ENCODE results near the gene TIMM22.
"Not testable (repeated sequence)": the region's sequence is repeated elsewhere in the genome, so short reads cannot be mapped to it uniquely, and the experiment has no call there.

The TIMM22 gene

DNA sequence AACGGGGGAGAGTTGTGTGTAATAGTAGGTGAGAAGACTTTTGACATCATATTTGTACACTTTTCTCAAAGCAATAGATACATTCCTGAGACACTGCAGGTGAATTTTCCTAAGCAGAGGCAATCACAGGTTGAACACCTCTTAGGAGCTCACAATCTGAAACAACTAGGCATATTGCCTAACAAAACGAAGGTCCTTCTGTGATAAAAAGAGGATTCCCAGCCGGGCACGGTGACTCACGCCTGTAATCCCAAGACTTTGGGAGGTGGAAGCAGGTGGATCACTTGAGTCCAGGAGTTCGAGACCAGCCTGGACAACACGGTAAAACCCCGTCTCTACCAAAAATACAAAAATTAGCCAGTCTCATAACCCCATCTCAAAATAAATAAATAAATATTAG is 34.8 kb upstream of the TIMM22 start:
- Histone ChIP-seq H3K4me1 (ENCODE audit: control insufficient read depth in 1 of 2, insufficient read depth in 2 of 2, low read length in 2 of 2) (peaks cover 0 to 11% of the 10 kb centered on the region in 2 donors), H3K4me3 (ENCODE audit: low read depth in 1 of 2, low read length in 2 of 2) (no peak overlapping the region), H3K36me3 (ENCODE audit: control insufficient read depth in 1 of 2, insufficient read depth in 2 of 2, low read length in 2 of 2) (no peaks in the 10 kb centered on the region), H3K9me3 (ENCODE audit: control insufficient read depth in 1 of 2, low read length in 2 of 2) (no peaks in the 10 kb centered on the region), H3K27me3 (ENCODE audit: low read depth, low read length) (no peaks in the 10 kb centered on the region), H3K27ac (ENCODE audit: low read length) (no peak overlapping the region)

DNA sequence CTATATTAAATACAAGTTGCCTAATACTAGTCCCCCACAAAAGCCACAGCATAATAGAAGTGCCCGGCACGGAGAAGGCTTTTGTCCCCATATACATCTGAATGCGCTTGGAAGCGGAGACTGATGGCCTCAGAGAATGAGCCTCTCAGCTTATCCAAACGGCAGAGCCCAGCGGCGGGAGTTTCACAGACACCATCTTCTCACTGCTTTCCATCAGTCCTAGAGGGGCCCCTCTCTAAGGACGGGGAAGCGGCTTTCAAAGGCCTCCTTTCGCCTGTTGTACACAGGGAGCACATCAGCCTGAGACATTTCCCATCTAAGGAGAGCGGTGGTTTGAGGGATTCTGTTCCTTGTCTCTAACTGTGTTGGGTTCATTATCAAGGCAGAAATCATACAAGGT is 34.3 kb upstream of the TIMM22 start:
- Histone ChIP-seq H3K27ac (ENCODE audit: low read length) (no peak overlapping the region), H3K4me3 (ENCODE audit: low read depth in 1 of 2, low read length in 2 of 2) (no peak overlapping the region)

DNA sequence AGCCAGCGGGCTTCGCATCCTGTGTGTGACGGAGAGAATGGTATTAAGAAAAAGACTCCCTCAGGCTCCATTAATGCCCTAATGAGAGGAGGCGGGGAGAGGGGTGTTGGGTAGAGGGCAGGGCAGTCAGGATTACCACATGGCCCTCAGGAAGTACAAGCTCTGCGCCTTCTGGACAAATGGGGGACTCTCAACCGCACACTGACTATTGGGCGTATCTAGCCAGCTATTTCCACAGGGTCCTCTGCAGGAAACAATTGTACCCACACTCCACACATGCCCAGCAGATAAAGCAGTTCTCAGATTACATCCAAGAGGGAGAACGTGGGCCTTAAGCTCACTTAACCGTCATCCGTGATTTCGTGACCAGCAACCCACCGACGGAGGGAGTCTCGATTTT is 32.1 kb upstream of the TIMM22 start:
- Histone ChIP-seq H3K27me3 (ENCODE audit: low read depth, low read length) (no peaks in the 10 kb centered on the region), H3K27ac (ENCODE audit: low read length) (peak overlapping the region; percentile 31), H3K36me3 (ENCODE audit: control insufficient read depth in 1 of 2, insufficient read depth in 2 of 2, low read length in 2 of 2) (no peaks in the 10 kb centered on the region), H3K4me1 (ENCODE audit: control insufficient read depth in 1 of 2, insufficient read depth in 2 of 2, low read length in 2 of 2) (peaks cover 0 to 15% of the 10 kb centered on the region in 2 donors), H3K4me3 (ENCODE audit: low read depth in 1 of 2, low read length in 2 of 2) (peak overlapping the region in 1 of 2 donors; percentile 22), H3K9me3 (ENCODE audit: control insufficient read depth in 1 of 2, low read length in 2 of 2) (no peaks in the 10 kb centered on the region)

More for the DNA sequence above, 34.3 kb upstream of the TIMM22 start:
- Histone ChIP-seq H3K9me3 (ENCODE audit: control insufficient read depth in 1 of 2, low read length in 2 of 2) (no peaks in the 10 kb centered on the region), H3K4me1 (ENCODE audit: control insufficient read depth in 1 of 2, insufficient read depth in 2 of 2, low read length in 2 of 2) (peaks cover 0 to 11% of the 10 kb centered on the region in 2 donors), H3K36me3 (ENCODE audit: control insufficient read depth in 1 of 2, insufficient read depth in 2 of 2, low read length in 2 of 2) (no peaks in the 10 kb centered on the region), H3K27me3 (ENCODE audit: low read depth, low read length) (no peaks in the 10 kb centered on the region)

DNA sequence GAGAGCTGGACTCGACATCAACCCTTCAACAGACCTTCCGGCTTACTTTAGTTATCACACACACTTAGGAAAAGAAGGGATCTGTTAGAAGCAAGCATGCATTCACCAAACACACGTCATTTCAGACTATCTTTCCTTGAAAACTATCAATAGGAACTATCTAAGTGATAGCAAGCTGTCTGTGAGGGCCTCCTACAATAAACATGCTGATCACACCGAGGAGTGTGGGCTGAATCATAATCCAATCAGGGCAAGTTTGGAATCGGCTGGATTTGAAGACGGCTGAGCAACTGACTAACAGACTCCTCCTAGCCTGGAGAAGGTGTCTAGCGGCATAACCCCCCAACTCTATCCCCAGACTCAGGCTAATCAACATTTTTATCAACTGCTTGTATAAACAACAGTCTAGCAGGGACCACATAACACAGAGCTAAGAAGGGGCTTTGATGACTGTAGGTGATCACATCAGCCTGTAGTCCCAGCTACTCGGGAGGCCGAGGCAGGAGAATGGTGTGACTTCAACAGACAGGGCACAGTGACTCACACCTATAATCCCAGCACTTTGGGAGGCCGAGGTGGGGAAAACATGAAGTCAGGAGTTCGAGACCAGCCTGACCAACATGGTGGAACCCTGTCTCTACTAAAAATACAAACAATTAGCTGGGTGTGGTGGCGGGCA is 31.5 kb upstream of the TIMM22 start:
- Histone ChIP-seq H3K27me3 (ENCODE audit: low read depth, low read length) (peaks cover 4% of the 10 kb centered on the region), H3K27ac (ENCODE audit: low read length) (peak overlapping the region; percentile 31), H3K36me3 (ENCODE audit: control insufficient read depth in 1 of 2, insufficient read depth in 2 of 2, low read length in 2 of 2) (no peaks in the 10 kb centered on the region), H3K4me1 (ENCODE audit: control insufficient read depth in 1 of 2, insufficient read depth in 2 of 2, low read length in 2 of 2) (peaks cover 0 to 15% of the 10 kb centered on the region in 2 donors), H3K9me3 (ENCODE audit: control insufficient read depth in 1 of 2, low read length in 2 of 2) (no peaks in the 10 kb centered on the region), H3K4me3 (ENCODE audit: low read depth in 1 of 2, low read length in 2 of 2) (no peak overlapping the region)

DNA sequence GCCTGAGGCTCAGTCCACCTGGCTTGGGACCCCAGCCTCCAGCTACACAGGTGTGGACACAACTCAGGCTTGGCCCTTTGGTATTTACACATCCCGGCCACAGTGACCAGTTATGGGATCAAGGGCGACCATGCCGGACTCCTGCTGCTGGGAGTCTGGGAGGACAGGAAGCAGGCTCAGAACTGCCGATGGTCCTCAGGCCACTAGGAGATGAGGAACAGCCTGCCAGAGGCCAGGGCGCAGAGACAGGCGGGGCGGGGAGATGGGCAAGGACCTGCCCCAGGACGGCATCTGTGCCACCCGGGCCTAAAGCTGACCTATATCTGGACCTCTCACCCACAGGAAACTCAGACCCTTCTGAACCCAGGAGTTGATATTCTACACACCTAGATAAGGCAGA is 29.8 kb upstream of the TIMM22 start:
- peaks cover 0 to 23% of the 10 kb centered on the region in 2 donors for H3K4me1 ChIP-seq (ENCODE audit: control insufficient read depth in 1 of 2, insufficient read depth in 2 of 2, low read length in 2 of 2)
- peaks cover 5% of the 10 kb centered on the region for H3K27me3 ChIP-seq (ENCODE audit: low read depth, low read length)
- no peaks in the 10 kb centered on the region for H3K36me3 ChIP-seq (ENCODE audit: control insufficient read depth in 1 of 2, insufficient read depth in 2 of 2, low read length in 2 of 2)
- no peaks in the 10 kb centered on the region for H3K9me3 ChIP-seq (ENCODE audit: control insufficient read depth in 1 of 2, low read length in 2 of 2)
- H3K4me3 ChIP-seq (ENCODE audit: low read depth in 1 of 2, low read length in 2 of 2): no peak overlapping the region
- H3K27ac ChIP-seq (ENCODE audit: low read length): no peak overlapping the region

DNA sequence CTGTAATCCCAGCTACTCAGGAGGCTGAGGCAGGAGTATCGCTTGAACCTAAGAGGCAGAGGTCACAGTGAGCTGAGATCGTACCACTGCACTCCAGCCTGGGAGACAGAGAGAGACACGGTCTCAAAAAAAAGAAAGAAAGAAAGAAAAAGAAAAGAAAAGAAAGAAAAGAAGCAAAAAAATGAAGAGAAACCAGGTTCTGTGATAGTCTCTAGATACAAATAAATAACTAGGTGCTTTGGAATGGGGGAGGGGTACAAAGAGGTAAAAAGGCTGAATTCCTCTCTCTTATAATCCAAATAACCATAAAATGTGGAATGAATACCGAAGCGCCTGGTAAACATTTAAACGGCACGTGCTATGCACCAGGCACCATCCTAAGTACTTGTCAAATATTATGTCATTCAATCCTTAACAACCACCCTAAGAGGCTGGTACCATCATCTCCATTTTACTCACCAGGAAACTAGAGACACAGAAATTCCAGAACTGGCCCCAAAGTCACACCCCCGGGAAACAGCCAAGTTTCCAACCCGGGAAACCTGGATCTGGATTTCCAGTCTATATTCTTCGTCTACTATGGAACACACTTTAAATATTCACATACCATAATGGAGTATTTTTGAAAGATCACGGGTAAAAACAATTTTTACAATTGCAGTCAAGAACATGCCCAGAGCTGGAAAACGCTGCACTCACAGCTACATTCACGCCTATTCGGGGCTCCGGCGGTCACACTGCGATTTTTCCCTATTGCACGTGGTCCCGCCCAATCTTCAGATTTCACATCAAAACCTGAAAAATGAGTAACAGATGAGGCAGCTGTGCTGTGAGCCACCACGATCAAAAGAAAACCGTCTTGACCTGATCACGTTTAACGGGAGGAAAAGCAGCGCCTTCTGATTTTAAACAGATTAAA is 27.9 kb upstream of the TIMM22 start:
- Histone ChIP-seq H3K27ac (ENCODE audit: low read length) (peak overlapping the region; percentile 66), H3K9me3 (ENCODE audit: control insufficient read depth in 1 of 2, low read length in 2 of 2) (no peaks in the 10 kb centered on the region), H3K36me3 (ENCODE audit: control insufficient read depth in 1 of 2, insufficient read depth in 2 of 2, low read length in 2 of 2) (no peaks in the 10 kb centered on the region), H3K4me3 (ENCODE audit: low read depth in 1 of 2, low read length in 2 of 2) (peak overlapping the region in 1 of 2 donors; percentile 23), H3K27me3 (ENCODE audit: low read depth, low read length) (peaks cover 5% of the 10 kb centered on the region), H3K4me1 (ENCODE audit: control insufficient read depth in 1 of 2, insufficient read depth in 2 of 2, low read length in 2 of 2) (peaks cover 0 to 23% of the 10 kb centered on the region in 2 donors)

DNA sequence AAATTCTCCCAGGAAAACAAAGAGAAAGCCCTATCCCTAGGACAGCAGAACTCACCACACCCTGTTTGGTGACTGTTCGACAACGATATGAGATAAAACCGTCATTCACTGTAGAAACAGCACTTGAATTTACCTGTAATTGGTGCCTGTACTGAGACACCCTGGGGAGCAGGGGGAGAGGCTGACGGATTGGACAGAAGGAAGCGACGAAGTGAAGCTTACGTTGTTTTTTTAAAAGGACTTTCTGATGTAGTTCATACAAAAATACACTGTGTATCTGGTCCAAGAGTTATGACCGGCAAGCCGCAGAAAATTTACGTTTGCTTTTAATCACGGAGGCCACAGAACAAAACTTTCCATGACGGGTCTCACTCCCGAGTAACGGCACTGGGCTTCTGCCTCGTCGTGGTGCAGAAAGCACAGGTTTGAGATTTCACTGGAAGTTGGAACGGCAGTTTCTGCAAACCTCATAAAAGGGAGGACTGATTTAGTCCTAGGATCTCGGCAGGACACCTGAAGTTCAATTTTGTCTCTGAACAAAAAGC is 27.0 kb upstream of the TIMM22 start:
- Histone ChIP-seq H3K36me3 (ENCODE audit: control insufficient read depth in 1 of 2, insufficient read depth in 2 of 2, low read length in 2 of 2) (no peaks in the 10 kb centered on the region), H3K9me3 (ENCODE audit: control insufficient read depth in 1 of 2, low read length in 2 of 2) (no peaks in the 10 kb centered on the region), H3K4me3 (ENCODE audit: low read depth in 1 of 2, low read length in 2 of 2) (peak overlapping the region; percentile 23 to 31), H3K27me3 (ENCODE audit: low read depth, low read length) (peaks cover 5% of the 10 kb centered on the region), H3K27ac (ENCODE audit: low read length) (peak overlapping the region; percentile 66), H3K4me1 (ENCODE audit: control insufficient read depth in 1 of 2, insufficient read depth in 2 of 2, low read length in 2 of 2) (peaks cover 0 to 19% of the 10 kb centered on the region in 2 donors)

DNA sequence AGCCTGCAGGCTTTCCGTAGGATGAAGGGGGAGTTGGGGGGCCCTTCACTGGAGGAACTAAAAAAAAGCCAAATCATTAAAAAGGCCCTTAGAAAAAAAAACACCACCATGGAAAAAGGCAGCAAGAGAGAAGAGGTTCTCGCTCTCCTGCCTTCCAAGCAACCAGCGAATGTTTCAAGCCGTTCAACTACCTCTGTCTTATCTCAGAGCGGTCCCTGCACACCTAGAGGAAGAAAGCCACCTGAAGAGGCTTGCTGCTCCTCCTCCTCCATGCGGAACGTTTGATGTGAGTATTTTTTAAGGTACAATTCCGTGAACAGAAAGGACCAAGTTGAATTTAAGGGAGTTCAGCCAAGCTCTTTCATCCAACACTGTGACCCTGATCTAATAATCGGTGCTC is 26.6 kb upstream of the TIMM22 start:
- no peaks in the 10 kb centered on the region for H3K36me3 ChIP-seq (ENCODE audit: control insufficient read depth in 1 of 2, insufficient read depth in 2 of 2, low read length in 2 of 2)
- peaks cover 5% of the 10 kb centered on the region for H3K27me3 ChIP-seq (ENCODE audit: low read depth, low read length)
- peak overlapping the region in 1 of 2 donors; percentile 23 for H3K4me3 ChIP-seq (ENCODE audit: low read depth in 1 of 2, low read length in 2 of 2)
- H3K4me1 ChIP-seq (ENCODE audit: control insufficient read depth in 1 of 2, insufficient read depth in 2 of 2, low read length in 2 of 2): peaks cover 5 to 19% of the 10 kb centered on the region in 2 donors
- peak overlapping the region; percentile 66 for H3K27ac ChIP-seq (ENCODE audit: low read length)
- no peaks in the 10 kb centered on the region for H3K9me3 ChIP-seq (ENCODE audit: control insufficient read depth in 1 of 2, low read length in 2 of 2)

DNA sequence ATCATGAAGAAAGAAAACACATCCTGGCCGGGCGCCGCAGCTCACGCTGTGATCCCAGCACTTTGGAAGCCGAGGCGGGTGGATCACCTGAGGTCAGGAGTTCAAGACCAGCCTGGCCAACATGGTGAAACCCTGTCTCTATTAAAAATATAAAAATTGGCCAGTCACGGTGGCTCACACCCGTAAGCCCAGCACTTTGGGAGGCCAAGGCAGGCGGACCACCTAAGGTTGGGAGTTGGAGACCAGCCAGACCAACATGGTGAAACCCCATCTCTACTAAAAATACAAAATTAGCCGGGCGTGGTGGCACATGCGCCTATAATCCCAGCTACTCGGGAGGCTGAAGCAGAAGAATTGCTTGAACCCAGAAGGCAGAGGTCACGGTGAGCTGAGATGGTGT is 25.1 kb upstream of the TIMM22 start:
- H3K4me3 ChIP-seq (ENCODE audit: low read depth in 1 of 2, low read length in 2 of 2); H3K9me3 ChIP-seq (ENCODE audit: control insufficient read depth in 1 of 2, low read length in 2 of 2); H3K36me3 ChIP-seq (ENCODE audit: control insufficient read depth in 1 of 2, insufficient read depth in 2 of 2, low read length in 2 of 2); H3K27me3 ChIP-seq (ENCODE audit: low read depth, low read length); H3K27ac ChIP-seq (ENCODE audit: low read length): not testable (repeated sequence)
- peaks cover 5 to 25% of the 10 kb centered on the region in 2 donors for H3K4me1 ChIP-seq (ENCODE audit: control insufficient read depth in 1 of 2, insufficient read depth in 2 of 2, low read length in 2 of 2)

DNA sequence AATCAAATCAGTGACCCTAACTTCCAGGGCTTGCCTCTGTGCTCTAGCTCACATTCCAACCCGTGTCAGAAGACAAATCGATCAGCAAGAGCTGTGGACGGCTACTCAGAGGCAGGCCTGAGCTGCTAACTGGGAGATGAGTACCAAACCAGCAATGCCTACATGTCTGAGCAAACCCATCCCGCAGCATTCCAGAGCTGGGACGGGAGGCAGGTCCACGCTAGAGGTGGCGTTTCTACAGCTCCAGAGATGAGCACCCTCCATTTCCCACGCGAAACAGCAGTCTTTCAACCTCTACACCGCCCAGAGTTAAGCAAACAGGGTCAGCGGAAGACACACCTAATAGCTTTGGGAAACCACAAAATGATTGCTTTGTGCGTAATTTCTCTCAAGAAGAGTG is 23.9 kb upstream of the TIMM22 start:
- no peak overlapping the region for H3K27ac ChIP-seq (ENCODE audit: low read length)

DNA sequence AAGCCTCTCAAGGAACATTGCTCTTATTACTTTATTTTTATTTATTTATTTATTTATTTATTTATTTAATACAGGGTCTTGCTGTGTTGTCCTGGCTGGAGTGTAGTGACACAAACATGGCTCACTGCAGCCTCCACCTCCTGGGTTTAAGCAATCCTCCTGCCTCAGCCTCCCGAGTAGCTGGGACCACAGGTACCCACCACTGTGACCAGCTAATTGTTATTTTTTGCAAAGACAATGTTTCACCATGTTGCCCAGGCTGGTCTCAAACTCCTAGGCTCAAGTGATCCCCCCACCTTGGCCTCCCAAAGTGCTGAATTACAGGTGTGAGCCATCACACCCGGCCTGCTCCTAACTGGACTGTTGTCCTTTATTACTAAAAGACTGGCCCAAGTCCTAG is 22.2 kb upstream of the TIMM22 start:
- peaks cover 5 to 20% of the 10 kb centered on the region in 2 donors for H3K4me1 ChIP-seq (ENCODE audit: control insufficient read depth in 1 of 2, insufficient read depth in 2 of 2, low read length in 2 of 2)
- peaks cover 16% of the 10 kb centered on the region for H3K27me3 ChIP-seq (ENCODE audit: low read depth, low read length)
- not testable (repeated sequence) for H3K4me3 ChIP-seq (ENCODE audit: low read depth in 1 of 2, low read length in 2 of 2); H3K9me3 ChIP-seq (ENCODE audit: control insufficient read depth in 1 of 2, low read length in 2 of 2); H3K36me3 ChIP-seq (ENCODE audit: control insufficient read depth in 1 of 2, insufficient read depth in 2 of 2, low read length in 2 of 2); H3K27ac ChIP-seq (ENCODE audit: low read length)

More for the DNA sequence above, 23.9 kb upstream of the TIMM22 start:
- Histone ChIP-seq H3K4me3 (ENCODE audit: low read depth in 1 of 2, low read length in 2 of 2) (no peak overlapping the region), H3K4me1 (ENCODE audit: control insufficient read depth in 1 of 2, insufficient read depth in 2 of 2, low read length in 2 of 2) (peaks cover 5 to 25% of the 10 kb centered on the region in 2 donors), H3K27me3 (ENCODE audit: low read depth, low read length) (peaks cover 11% of the 10 kb centered on the region), H3K36me3 (ENCODE audit: control insufficient read depth in 1 of 2, insufficient read depth in 2 of 2, low read length in 2 of 2) (no peaks in the 10 kb centered on the region), H3K9me3 (ENCODE audit: control insufficient read depth in 1 of 2, low read length in 2 of 2) (no peaks in the 10 kb centered on the region)

Measured in muscle layer of duodenum (tissue), 2 donors.